Measurements from ENCODE around the gene P2RX4. TPM values are rescaled to one million over a fixed set of nuclear protein-coding genes. Genes with fewer than 3 reads are reported as not detected.

Gene P2RX4
- total and polyA plus RNA-seq, 9 of the 15 experiments (the other 6 are each of a cell fraction or from before 2014, with no cell fraction given) = 6.6 to 21.5 (median 11.7) TPM

DNA sequence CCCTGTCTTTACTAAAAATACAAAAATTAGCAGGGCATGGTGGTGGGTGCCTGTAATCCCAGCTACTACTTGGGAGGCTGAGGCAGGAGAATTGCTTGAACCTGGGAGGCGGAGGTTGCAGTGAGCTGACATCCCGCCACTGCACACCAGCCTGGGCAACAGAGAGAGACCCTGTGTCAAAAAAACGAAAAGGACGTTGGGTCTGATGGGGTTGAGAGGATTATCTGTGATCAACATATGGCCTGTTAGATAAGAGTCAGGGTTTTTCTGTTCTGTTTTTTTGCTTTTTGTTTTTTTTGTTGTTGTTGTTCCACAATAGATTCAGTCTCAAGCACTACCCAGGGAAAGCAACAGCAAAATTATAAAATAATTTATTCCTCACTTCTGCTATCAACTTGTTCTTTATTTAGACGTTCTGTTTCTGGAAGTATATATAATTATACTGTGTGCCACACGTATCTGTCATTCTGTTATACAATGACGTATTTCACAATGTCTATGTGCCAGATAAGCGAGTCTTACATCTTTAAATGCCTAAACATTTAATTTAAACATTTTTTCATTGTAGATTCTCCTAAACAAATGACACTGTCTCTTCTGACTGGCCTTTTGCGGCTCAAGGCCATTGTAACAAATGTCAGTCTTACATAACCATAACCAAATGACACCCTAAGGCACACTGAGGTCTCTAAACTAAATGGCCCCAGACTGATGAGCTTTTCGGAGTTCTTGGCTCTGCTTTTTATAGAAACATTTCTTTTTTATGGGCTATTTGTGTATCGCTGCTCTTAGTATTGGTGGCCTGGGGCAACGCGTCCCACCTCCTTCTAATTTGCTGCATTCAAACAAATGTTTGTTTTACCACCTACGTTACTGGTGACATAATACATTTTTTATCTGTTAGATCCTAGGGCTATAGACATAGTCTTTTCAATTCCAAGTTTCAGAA is 7.2 kb upstream of the P2RX4 start (continued):
- TF ChIP-seq RCOR1 (IDR thresholded peaks at IDR 0.05; ENCODE audit: borderline replicate concordance in 1 of 2, low read depth in 2 of 2, low read length in 2 of 2) (peak in 1 of 2 experiments; percentile 31; a peak in 1 of 4 replicates), PTTG1 (tag; IDR thresholded peaks at IDR 0.05; ENCODE audit: low read depth) (0 out of 2 replicates have a peak, but pooled peaks have one; percentile 27), XRCC3 (IDR thresholded peaks at IDR 0.05) (no peak), ATF7 (IDR thresholded peaks at IDR 0.05) (peak; percentile 87), TRIM28 (IDR thresholded peaks at IDR 0.05) (peak; percentile 68), HDAC3 (IDR thresholded peaks at IDR 0.05; ENCODE audit: borderline replicate concordance, partially characterized antibody) (peak; percentile 51), HDAC6 (IDR thresholded peaks at IDR 0.05; ENCODE audit: low read depth, low read length) (no peak), KDM1A (IDR thresholded peaks at IDR 0.05) (peak; percentile 55 to 82; a peak in 3 of 4 replicates), ARID2 (IDR thresholded peaks at IDR 0.05) (no peak), TEAD1 (CRISPR knock-in tag; IDR thresholded peaks at IDR 0.05) (no peak), GATAD2A (IDR thresholded peaks at IDR 0.05) (0 out of 2 replicates have a peak, but pooled peaks have one; percentile 18), ATF1 (CRISPR knock-in tag; IDR thresholded peaks at IDR 0.05) (no peak), ATF1 (tag; IDR thresholded peaks at IDR 0.05) (peak; percentile 81), PKNOX1 (IDR thresholded peaks at IDR 0.05) (peak; percentile 50), NBN (IDR thresholded peaks at IDR 0.05; ENCODE audit: low read depth) (peak; percentile 52), CEBPB (tag; IDR thresholded peaks at IDR 0.05) (peak; percentile 91), POLR2H (tag; IDR thresholded peaks at IDR 0.05; ENCODE audit: low read depth) (no peak), JUN (IDR thresholded peaks at IDR 0.05; ENCODE audit: borderline replicate concordance, low read depth, low read length) (0 out of 2 replicates have a peak, but pooled peaks have one; percentile 4), JUN (CRISPR knock-in tag; IDR thresholded peaks at IDR 0.05; ENCODE audit: borderline replicate concordance) (no peak), IFI16 (CRISPR knock-in tag; IDR thresholded peaks at IDR 0.05) (no peak), BMI1 (IDR thresholded peaks at IDR 0.05; ENCODE audit: low read length) (no peak)
- TF ChIP-seq, protein P1, sequence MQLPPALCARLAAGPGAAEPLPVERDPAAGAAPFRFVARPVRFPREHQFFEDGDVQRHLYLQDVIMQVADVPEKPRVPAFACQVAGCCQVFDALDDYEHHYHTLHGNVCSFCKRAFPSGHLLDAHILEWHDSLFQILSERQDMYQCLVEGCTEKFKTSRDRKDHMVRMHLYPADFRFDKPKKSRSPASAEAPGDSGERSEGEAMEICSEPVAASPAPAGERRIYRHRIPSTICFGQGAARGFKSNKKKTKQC (CRISPR knock-in tag; IDR thresholded peaks at IDR 0.05) = no peak
- TF ChIP-seq, protein P2, sequence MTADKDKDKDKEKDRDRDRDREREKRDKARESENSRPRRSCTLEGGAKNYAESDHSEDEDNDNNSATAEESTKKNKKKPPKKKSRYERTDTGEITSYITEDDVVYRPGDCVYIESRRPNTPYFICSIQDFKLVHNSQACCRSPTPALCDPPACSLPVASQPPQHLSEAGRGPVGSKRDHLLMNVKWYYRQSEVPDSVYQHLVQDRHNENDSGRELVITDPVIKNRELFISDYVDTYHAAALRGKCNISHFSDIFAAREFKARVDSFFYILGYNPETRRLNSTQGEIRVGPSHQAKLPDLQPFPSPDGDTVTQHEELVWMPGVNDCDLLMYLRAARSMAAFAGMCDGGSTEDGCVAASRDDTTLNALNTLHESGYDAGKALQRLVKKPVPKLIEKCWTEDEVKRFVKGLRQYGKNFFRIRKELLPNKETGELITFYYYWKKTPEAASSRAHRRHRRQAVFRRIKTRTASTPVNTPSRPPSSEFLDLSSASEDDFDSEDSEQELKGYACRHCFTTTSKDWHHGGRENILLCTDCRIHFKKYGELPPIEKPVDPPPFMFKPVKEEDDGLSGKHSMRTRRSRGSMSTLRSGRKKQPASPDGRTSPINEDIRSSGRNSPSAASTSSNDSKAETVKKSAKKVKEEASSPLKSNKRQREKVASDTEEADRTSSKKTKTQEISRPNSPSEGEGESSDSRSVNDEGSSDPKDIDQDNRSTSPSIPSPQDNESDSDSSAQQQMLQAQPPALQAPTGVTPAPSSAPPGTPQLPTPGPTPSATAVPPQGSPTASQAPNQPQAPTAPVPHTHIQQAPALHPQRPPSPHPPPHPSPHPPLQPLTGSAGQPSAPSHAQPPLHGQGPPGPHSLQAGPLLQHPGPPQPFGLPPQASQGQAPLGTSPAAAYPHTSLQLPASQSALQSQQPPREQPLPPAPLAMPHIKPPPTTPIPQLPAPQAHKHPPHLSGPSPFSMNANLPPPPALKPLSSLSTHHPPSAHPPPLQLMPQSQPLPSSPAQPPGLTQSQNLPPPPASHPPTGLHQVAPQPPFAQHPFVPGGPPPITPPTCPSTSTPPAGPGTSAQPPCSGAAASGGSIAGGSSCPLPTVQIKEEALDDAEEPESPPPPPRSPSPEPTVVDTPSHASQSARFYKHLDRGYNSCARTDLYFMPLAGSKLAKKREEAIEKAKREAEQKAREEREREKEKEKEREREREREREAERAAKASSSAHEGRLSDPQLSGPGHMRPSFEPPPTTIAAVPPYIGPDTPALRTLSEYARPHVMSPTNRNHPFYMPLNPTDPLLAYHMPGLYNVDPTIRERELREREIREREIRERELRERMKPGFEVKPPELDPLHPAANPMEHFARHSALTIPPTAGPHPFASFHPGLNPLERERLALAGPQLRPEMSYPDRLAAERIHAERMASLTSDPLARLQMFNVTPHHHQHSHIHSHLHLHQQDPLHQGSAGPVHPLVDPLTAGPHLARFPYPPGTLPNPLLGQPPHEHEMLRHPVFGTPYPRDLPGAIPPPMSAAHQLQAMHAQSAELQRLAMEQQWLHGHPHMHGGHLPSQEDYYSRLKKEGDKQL (CRISPR knock-in tag; IDR thresholded peaks at IDR 0.05; ENCODE audit: borderline replicate concordance) = no peak
